ENCODE measurements around the gene BCAP29.

Gene BCAP29

DNA sequence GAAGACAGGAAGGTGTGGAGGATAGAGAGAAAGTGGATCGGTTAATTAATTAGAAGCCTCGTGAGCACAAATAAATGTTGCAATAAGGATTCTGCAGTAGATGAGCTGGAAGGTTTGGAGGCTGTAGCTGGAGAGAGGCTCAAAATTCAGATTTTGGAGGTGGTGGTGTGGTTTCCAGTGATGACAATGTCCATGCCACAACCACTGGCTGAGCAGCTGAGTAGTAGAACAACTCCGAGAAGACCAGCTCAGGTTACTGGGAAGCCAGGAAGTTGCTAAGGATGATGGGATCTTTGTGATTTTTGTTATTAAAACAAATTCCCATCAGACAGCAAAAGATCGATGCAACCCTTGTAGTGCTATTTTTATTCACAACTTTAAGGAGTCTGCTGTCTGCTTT lies 88.2 kb downstream of the BCAP29 start:
- Histone ChIP-seq H3K9me2 (replicated peaks; ENCODE audit: insufficient read depth, low read length) (no peaks in the 10 kb centered on the region), H3K36me3 (ENCODE audit: low read length) (no peaks in the 10 kb centered on the region), H3F3A (ENCODE audit: insufficient read depth) (no peaks in the 10 kb centered on the region), H4K20me1 (ENCODE audit: low read depth, low read length) (no peaks in the 10 kb centered on the region), H2AFZ (ENCODE audit: low read depth, low read length, severe bottlenecking) (no peak overlapping the region), H3K27me3 (ENCODE audit: low read length) (peaks cover 5% of the 10 kb centered on the region; the same call in 1 of the 2 replicates), H3K9ac (ENCODE audit: low read length) (no peak overlapping the region), H3K9me3 (ENCODE audit: insufficient read depth, low read length) (no peaks in the 10 kb centered on the region), H3K79me2 (ENCODE audit: insufficient read depth, low read length) (no peaks in the 10 kb centered on the region), H3K27ac (ENCODE audit: low read depth, low read length) (no peak overlapping the region), H3K4me3 (ENCODE audit: insufficient read depth, low read length, poor library complexity, severe bottlenecking) (no peak overlapping the region), H3K4me2 (ENCODE audit: low read depth, low read length, poor library complexity, severe bottlenecking) (no peak overlapping the region)
- TF ChIP-seq, protein P1, sequence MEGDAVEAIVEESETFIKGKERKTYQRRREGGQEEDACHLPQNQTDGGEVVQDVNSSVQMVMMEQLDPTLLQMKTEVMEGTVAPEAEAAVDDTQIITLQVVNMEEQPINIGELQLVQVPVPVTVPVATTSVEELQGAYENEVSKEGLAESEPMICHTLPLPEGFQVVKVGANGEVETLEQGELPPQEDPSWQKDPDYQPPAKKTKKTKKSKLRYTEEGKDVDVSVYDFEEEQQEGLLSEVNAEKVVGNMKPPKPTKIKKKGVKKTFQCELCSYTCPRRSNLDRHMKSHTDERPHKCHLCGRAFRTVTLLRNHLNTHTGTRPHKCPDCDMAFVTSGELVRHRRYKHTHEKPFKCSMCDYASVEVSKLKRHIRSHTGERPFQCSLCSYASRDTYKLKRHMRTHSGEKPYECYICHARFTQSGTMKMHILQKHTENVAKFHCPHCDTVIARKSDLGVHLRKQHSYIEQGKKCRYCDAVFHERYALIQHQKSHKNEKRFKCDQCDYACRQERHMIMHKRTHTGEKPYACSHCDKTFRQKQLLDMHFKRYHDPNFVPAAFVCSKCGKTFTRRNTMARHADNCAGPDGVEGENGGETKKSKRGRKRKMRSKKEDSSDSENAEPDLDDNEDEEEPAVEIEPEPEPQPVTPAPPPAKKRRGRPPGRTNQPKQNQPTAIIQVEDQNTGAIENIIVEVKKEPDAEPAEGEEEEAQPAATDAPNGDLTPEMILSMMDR (IDR thresholded peaks at IDR 0.05; ENCODE audit: insufficient read depth, low read length, poor library complexity, severe bottlenecking) = no peak
- TF ChIP-seq EZH2phosphoT487 (conservative IDR thresholded peaks at IDR 0.05; ENCODE audit: low read length) = no peak

All from SU-DHL-6 (cell line).